ENCODE data around the gene SORCS1. TPM values are rescaled to one million over a fixed set of nuclear protein-coding genes. Genes with fewer than 3 reads are reported as not detected.

SORCS1 gene
- polyA plus RNA-seq, 1 of the 3 experiments (the other 2 are of a cell fraction) = 0.66 TPM

GRCh38 chr10:106942035-106942662 is 222.4 kb downstream of the SORCS1 start:
- Histone ChIP-seq H3K36me3 (replicated peaks in 1 of 2; ENCODE audit: control insufficient read depth in 1 of 2, insufficient read depth in 2 of 2, low read length in 1 of 2) (no peaks in the 10 kb centered on the region), H4K20me1 (ENCODE audit: insufficient read depth) (no peaks in the 10 kb centered on the region), H3K4me1 (ENCODE audit: control insufficient read depth in 1 of 2, insufficient read depth in 2 of 2, low read depth in 1 of 2, low read length in 1 of 2) (peaks cover 0 to 11% of the 10 kb centered on the region in 2 experiments; a peak in 1 of 4 replicates), H3K27ac (ENCODE audit: low read depth in 2 of 2, low read length in 1 of 2) (no peak overlapping the region), H2AFZ (ENCODE audit: low read depth) (no peak overlapping the region), H3K79me2 (ENCODE audit: insufficient read depth) (no peaks in the 10 kb centered on the region), H3K9me3 (no peaks in the 10 kb centered on the region), H3K27me3 (ENCODE audit: insufficient read depth) (no peaks in the 10 kb centered on the region), H3K9ac (no peak overlapping the region), H3F3A (replicated peaks; ENCODE audit: insufficient read depth) (no peaks in the 10 kb centered on the region), H3K9me2 (no peaks in the 10 kb centered on the region), H3K4me2 (no peak overlapping the region), H3K4me3 (ENCODE audit: low read depth in 2 of 2, low read length in 1 of 2) (no peak overlapping the region)
- ChIA-PET POLR2A (no interaction called here), CTCF (no interaction called here)
- no peak for DNase-seq
- 45% methylated on average over 4 of the region's 4 CpGs for WGBS (ENCODE audit: low lambda C conversion rate)
- no peak for TF ChIP-seq EP300 (IDR thresholded peaks at IDR 0.05; ENCODE audit: borderline replicate concordance in 1 of 2, low read depth in 1 of 2, low read length in 1 of 2)
- TF ChIP-seq POLR2AphosphoS5 (IDR thresholded peaks at IDR 0.05; ENCODE audit: low read depth, low read length) = no peak
- TF ChIP-seq JUND (IDR thresholded peaks at IDR 0.05) = no peak
- TF ChIP-seq CTCF (IDR thresholded peaks at IDR 0.05) = no peak
- no peak for TF ChIP-seq ELF1 (IDR thresholded peaks at IDR 0.05)
- TF ChIP-seq USF1 (IDR thresholded peaks at IDR 0.05; ENCODE audit: borderline replicate concordance, low read depth) = no peak
- no peak for TF ChIP-seq MAX (IDR thresholded peaks at IDR 0.05; ENCODE audit: low read depth)
- TF ChIP-seq TAF1 (IDR thresholded peaks at IDR 0.05; ENCODE audit: borderline replicate concordance, low read depth, low read length) = no peak
- TF ChIP-seq SIN3A (IDR thresholded peaks at IDR 0.05; ENCODE audit: borderline replicate concordance, low read depth, low read length) = no peak
- TF ChIP-seq MXI1 (IDR thresholded peaks at IDR 0.05; ENCODE audit: low read depth, low read length) = no peak
- TF ChIP-seq MEF2A (IDR thresholded peaks at IDR 0.05; ENCODE audit: borderline replicate concordance, low read depth) = no peak
- no peak for TF ChIP-seq IRF3 (IDR thresholded peaks at IDR 0.05; ENCODE audit: low read depth, low read length)
- TF ChIP-seq PBX3 (IDR thresholded peaks at IDR 0.05) = no peak
- no peak for TF ChIP-seq TCF12 (IDR thresholded peaks at IDR 0.05)
- TF ChIP-seq ZBTB33 (IDR thresholded peaks at IDR 0.05; ENCODE audit: borderline replicate concordance, low read depth) = no peak
